Effector CD4-positive, alpha-beta T cell (primary cell): ENCODE data around the gene CDK3. TPM values are rescaled to one million over a fixed set of nuclear protein-coding genes. Genes with fewer than 3 reads are reported as not detected.
"Not testable (repeated sequence)": the region's sequence is repeated elsewhere in the genome, so short reads cannot be mapped to it uniquely, and the experiment has no call there.

Source experiments
- DNase-seq: peaks from one replicate; pipeline ENCODE4 v3.0.0-alpha.2; 2020
- total RNA-seq: gene quantifications from one replicate; lab custom pipeline; 2026; lab: John Stamatoyannopoulos, UW

The CDK3 gene
- not detected for total RNA-seq

- no peak for DNase-seq
Observed at GRCh38 chr17:76000755-76001521, at the start of gene CDK3. CDK3 (plus strand) TSS chr17:76000855; CDS start chr17:76001426, 571 bp downstream.

DNA sequence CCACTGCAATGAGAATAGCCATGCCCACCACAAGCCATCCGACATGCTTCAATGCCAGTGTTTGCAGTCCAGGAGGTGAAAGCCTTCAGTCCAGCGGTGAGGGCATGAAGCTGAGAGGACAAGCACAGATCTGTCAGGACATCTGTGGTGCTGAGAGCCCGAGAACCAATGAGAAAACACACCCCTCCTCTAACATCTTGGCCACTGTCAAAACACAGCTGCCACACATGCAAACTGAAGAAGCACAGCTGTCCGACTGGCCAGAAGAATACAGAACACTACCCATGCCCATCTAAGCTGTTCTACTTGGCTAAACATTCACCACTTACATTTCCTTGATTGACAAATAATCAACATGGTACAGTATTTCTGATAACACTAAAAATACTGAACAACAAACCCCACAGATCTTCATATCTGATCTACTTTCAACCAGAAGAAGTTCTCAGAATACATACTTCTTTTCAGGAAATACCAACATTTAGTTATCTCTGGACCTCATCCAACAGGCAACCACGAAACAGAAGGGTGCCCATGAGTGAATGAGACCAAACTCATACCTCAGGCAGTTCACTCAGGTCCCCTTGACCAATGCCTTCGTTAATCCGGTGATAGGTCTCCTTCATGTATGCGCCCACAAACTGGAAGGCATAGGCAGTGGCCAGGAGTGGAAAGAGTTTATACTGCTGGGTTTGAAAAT, 49.6 kb upstream of the CDK3 start:
- DNase-seq: no peak

DNA sequence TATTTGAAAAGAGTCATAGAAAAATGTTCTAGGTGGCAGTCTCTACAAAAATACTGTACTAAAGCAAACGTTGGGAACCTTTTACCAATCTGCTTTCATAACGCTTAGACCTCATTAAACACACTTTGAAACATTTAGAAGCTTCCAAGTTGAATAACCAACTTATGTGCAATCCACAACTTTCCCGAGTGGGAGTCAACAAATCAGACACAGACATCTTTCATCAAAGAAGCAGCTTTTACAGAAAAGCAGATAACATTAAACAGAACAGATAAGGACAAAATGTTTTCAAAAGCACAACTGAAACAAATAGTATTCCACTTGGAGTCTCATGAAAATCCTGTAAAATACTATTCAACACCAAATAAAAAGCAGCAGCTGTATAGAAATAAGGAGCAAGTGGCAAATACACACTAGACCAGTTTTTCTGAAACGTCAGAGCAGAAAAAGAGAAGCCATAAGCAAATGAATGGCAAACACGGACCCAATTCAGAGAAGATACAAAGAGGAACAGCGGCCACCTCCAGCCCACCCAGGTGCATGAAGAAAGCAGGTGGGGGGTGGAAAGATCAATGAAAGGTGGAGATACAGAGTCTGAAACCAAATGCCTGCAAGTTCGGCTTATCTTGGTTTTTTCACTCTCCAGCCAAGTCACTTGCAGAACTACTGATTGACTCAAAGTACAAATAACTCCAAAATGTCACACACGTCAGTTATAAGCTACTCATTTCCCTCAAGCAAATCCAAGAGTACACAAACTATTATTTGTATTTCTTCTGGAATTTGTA, 41.4 kb upstream of the CDK3 start:
- DNase-seq: no peak

- no peak for DNase-seq
Observed at GRCh38 chr17:75959839-75960511, 40.7 kb upstream of the CDK3 start.

- no peak for DNase-seq
Observed at GRCh38 chr17:75965468-75965867, 35.2 kb upstream of the CDK3 start.

- DNase-seq: not testable (repeated sequence)
Observed at GRCh38 chr17:75969044-75969443, 31.6 kb upstream of the CDK3 start.

DNA sequence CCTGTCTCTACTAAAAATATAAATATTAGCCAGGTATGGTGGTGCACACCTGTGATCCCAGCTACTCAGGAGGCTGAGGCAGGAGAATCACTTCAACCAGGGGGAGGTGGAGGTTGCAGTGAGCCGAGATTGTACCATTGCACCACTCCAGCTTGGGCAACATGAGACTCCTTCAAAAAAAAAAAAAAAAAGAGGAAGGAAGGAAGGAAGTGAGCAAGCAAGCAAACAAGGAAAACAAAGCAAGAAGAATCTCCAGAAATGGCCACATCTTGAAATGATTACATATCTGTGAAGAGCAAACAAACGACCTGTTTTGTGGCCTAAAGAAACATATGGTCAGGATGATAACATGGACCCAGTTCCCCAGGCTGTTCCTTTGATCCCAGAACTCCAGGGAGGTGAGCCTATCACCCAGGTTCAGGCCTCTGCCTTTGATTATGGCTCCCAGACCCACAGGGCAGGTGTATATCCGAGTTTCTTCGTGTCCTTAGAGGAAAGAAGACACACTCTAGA, 30.6 kb upstream of the CDK3 start:
- DNase-seq: no peak

- DNase-seq: no peak
Observed at GRCh38 chr17:75970626-75971025, 30.0 kb upstream of the CDK3 start.

DNA sequence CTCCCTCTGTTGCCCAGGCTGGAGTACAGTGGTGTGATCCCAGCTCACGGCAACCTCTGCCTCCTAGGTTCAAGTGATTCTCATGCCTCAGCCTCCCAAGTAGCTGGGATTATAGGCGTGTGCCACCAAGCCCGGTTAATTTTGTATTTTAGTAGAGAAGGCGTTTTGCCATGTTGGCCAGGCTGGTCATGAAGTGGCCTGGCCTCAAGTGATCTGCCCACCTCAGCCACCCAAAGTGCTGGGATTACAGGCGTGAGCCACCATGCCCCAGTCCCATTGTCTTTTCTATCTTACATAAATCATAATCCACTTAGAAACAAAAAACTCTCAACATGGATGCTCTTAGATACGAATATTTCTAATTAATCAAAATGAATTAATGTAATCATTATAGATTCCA, 25.5 kb upstream of the CDK3 start:
- DNase-seq: not testable (repeated sequence)

- DNase-seq: no peak
Observed at GRCh38 chr17:75975757-75976174, 24.9 kb upstream of the CDK3 start.

GRCh38 chr17:75976175-75976848, 24.3 kb upstream of the CDK3 start:
- no peak for DNase-seq

- DNase-seq: peak; percentile 96
Observed at GRCh38 chr17:75978938-75979704, 21.5 kb upstream of the CDK3 start, which contains the start of the genes ACOX1 and TEN1. ACOX1 (minus strand) TSS chr17:75979166; CDS start chr17:75979073, 93 bp downstream. TEN1 (plus strand) TSS chr17:75979240; CDS start chr17:75986193, 6,953 bp downstream.

DNA sequence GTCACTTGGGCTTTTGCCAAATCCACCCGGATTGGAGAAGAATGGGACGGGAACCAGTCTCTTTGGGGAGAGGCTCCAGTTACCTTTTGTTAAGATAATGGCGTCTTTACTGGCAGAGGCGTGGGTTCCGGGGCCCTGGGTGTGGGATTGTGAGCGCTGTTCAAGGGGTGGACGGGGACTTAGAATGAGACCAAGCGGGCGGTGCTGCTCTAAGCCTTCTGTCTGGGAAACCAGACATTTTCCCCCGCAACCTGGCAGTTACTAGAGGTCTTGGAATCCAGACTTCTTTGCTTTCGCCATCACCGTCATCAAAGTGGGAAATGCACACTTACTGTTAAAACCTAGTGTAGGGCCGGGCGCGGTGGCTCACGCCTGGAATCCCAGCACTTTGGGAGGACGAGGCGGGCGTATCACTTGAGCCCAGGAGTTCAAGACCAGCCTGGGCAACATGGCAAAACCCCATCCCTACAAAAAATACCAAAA, 20.9 kb upstream of the CDK3 start:
- no peak for DNase-seq

DNA sequence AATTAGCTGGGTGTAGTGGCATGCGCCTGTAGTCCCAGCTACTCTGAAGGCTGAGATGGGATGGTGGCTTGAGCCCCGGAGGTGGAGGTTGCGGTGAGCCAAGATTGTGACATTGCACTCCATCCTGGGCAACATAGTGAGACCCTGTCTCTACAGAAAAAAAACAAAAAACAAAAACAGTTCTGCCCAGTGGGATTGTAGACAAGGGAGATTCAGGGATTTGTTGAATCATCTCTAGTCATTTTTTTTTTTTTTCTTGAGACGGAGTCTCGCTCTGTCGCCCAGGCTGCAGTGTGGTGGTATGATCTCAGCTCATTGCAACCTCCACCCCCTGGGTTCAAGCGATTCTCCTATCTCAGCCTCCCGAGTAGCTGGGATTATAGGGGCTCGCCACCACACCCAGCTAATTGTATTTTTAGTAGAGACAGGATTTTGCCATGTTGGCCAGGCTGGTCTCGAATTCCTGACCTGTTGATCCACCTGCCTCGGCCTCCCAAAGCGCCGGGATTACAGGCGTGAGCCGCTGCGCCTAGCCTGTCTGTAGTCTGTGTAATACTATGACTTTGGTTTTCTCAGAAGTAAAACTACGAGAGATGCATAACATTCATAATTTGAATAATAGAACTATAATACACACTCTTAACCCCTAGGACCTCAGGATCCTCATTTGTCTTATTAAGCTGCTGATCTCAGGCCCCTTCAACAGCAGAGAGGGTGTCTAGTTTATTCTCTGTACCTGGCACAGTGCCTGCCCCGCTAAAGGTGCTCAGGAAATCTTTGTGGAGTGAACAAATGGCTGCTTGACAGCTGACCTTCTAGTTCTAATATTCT, 20.3 kb upstream of the CDK3 start:
- DNase-seq: no peak

GRCh38 chr17:75981019-75981615, 19.5 kb upstream of the CDK3 start:
- DNase-seq: no peak

DNA sequence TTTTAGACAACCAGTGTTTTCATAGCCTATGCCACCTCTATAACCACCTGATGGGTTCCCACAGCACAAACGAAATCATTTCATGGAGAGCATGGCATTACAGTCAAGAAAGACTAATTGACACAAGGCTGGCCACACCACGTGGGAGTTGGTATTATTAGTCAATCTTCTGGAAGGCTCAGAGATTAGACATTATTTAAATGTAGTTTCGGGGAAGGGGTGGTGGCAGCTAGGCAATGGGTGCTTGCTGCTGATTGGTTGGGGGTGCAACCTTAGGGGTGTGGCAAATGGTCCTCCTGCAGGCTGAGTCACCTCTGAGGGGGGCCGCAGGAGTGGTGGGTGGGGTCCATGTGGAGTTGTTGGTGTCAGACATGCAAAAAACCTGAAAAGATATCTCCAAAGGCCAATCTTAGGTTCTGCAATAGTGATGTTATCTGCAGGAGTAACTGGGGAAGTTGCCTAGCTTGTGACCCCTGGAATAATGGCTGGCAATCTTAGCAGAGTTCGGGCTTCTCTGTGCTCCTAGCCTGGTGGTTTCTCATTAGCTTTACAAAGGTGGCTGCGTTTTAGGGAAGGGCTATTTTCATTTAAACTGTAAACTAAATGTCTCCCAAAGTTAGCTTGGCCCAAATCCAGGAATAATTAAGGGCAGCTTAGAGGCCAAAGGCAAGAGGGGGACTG, 17.0 kb upstream of the CDK3 start:
- no peak for DNase-seq

DNA sequence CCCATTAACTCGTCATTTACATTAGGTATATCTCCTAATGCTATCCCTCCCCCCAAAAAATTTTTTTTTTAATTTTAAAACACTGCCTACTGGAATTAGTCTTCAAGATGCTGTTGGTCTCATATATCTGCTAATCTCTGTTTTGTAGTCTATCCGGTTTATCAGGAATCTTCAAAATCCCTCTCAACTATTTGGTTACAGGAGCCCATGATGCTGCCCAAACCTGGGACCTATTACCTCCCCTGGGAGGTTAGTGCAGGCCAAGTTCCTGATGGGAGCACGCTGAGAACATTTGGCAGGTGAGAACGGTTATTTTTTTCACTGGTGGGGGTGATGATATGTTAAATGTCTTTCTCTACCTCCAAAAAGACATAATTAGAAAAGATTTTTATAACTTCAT, 14.7 kb upstream of the CDK3 start:
- DNase-seq: no peak

GRCh38 chr17:75987041-75987440, 13.6 kb upstream of the CDK3 start:
- no peak for DNase-seq

DNA sequence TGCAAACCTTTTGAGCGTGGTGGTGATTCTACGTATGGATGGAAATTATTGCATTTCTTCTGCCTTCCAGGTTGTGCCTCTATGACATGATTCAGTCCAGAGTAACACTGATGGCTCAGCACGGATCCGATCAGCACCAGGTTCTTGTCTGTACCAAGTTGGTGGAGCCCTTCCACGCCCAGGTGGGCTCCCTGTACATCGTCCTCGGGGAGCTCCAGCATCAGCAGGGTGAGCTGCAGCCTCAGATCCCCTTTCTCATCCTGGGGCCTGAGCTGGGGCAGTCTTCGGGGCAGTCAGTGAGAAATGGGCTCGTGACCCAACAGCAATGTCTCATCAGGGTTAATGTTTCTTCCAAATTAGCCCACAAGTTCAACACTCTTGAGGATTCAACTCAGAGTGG, 9.3 kb upstream of the CDK3 start:
- no peak for DNase-seq
